Caco-2 (cell line): ENCODE data around the gene CEP63. TPM values are rescaled to one million over a fixed set of nuclear protein-coding genes. Genes with fewer than 3 reads are reported as not detected.

ENCODE experiments used
- BruUV-seq: library from RNA; stranded (reverse); fragments of 400-500 nt; replicated peaks from 2 replicates; lab custom pipeline; 2021; lab: Mats Ljungman, UMichigan
- CTCF ChIA-PET: fragments of 300-600 bp; sonication (Branson Sonifier 250); formaldehyde crosslinking; loops from one replicate; lab custom pipeline; 2022; ENCODE audit warnings: antibody characterized with exemption; lab: Charles Lee
- POLR2A ChIA-PET: fragments of 300-600 bp; sonication (Branson Sonifier 250); formaldehyde crosslinking; loops from one replicate; lab custom pipeline; 2022; ENCODE audit warnings: antibody characterized with exemption; lab: Charles Lee
- DNase-seq, 2 experiments: peaks; one replicate each; pipeline versions ENCODE4 v3.0.0 to v3.0.0-alpha.2; 2020 to 2022
- H3K27me3 ChIP-seq: replicated peaks from 2 replicates; pipeline ENCODE4 v1.6.0; 2011; ENCODE audit warnings: low read length; ENCODE audit not compliant: control insufficient read depth, insufficient read depth
- H3K36me3 ChIP-seq: 2 replicates; pipeline ENCODE4 v1.5.1; 2011; ENCODE audit warnings: low read length; ENCODE audit not compliant: control insufficient read depth, insufficient read depth
- H3K4me1 ChIP-seq: fragments of 250-450 bp; sonication (Bioruptor Pico); 2 replicates; pipeline ENCODE4 v1.5.1; 2020; ENCODE audit warnings: mild to moderate bottlenecking
- H3K4me3 ChIP-seq: 2 replicates; pipeline ENCODE4 v1.5.1; 2011; ENCODE audit warnings: low read depth, mild to moderate bottlenecking, control low read depth, low read length
- H3K9me3 ChIP-seq: fragments of 250-450 bp; sonication (Bioruptor Pico); 2 replicates; pipeline ENCODE4 v1.5.1; 2020; ENCODE audit warnings: mild to moderate bottlenecking, moderate library complexity
- H3K27ac Mint-ChIP-seq: one replicate; pipeline ENCODE4 v1.8.0; 2022; ENCODE audit warnings: mixed read lengths; ENCODE audit not compliant: unreplicated experiment
- H3K27me3 Mint-ChIP-seq: one replicate; pipeline ENCODE4 v1.8.0; 2022; ENCODE audit warnings: mixed read lengths; ENCODE audit not compliant: insufficient read depth, unreplicated experiment
- H3K36me3 Mint-ChIP-seq: one replicate; pipeline ENCODE4 v1.8.0; 2022; ENCODE audit warnings: mild to moderate bottlenecking, mixed read lengths; ENCODE audit not compliant: insufficient read depth, unreplicated experiment
- H3K4me1 Mint-ChIP-seq: one replicate; pipeline ENCODE4 v1.8.0; 2022; ENCODE audit warnings: low read depth, mixed read lengths; ENCODE audit not compliant: unreplicated experiment
- H3K4me3 Mint-ChIP-seq: one replicate; pipeline ENCODE4 v1.8.0; 2022; ENCODE audit warnings: mild to moderate bottlenecking, moderate library complexity, mixed read lengths; ENCODE audit not compliant: unreplicated experiment
- H3K9me3 Mint-ChIP-seq: one replicate; pipeline ENCODE4 v1.8.0; 2022; ENCODE audit warnings: mixed read lengths; ENCODE audit not compliant: unreplicated experiment
- intact Hi-C: fragments of 100-400 bp; cut with micrococcal nuclease; formaldehyde crosslinking; loops from one replicate; pipeline ENCODE4 v1.10.0; 2022; ENCODE audit not compliant: unreplicated experiment
- total RNA-seq: library from RNA; stranded (reverse); gene quantifications from 2 replicates; pipeline ENCODE4 v1.2.3, GENCODE V29; 2022
- TF ChIP-seq, protein P1 (sequence below), 2 experiments: fragments of 200-600 bp in 1 of 2; IDR thresholded peaks; 1 replicate in 1 of 2; 2 replicates in 1 of 2; pipeline versions ENCODE4 v1.5.1 to v1.8.0; 2011 to 2022; ENCODE audit warnings: antibody characterized with exemption in 1 of 2, control low read depth in 1 of 2, inconsistent platforms in 1 of 2, low read depth in 1 of 2, low read length in 1 of 2, mild to moderate bottlenecking in 1 of 2, moderate library complexity in 1 of 2; ENCODE audit not compliant: insufficient read depth in 1 of 2, severe bottlenecking in 1 of 2, unreplicated experiment in 1 of 2

Gene CEP63
- total RNA-seq, 1 experiment from 2014 or later: 21.9 TPM

DNA sequence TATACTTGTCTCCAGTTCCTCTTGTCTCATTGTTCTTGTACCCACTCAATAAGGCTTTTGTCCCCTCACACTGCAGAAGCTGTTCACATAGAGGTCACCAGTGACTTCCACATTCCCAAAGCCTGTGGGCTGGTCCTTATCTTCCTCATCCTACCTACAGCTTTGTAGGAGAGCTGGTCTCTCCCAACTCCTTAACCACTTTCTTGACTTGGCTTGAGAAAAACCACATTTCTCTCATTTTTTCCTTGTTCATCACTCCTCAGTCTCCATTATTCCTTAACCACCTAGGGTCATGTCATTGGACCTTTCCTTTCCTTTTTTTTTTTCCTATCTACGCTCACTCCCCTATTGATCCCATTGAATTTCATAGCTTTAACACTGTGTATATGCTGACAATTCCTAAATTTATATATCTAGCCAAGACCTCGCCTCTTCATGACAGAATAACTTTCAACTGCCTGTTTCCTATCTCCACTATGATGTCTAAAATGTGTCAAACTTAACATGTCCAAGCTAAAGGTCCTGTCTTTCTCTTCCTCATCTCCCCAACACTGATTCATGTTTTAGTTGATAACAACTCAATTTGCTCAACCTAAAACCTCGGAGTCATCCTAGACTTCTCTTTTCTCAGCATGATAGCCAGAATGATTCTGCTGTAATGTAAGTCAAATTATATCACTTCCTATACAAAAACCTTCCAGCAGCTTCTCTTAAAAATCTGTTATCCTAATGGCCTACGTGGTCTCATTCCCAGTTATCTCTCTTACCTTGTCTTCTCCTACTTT lies 49.5 kb downstream of the CEP63 start:
- no TSS peak for BruUV-seq
- no peaks in the 10 kb centered on the region for H3K4me1 Mint-ChIP-seq
- Histone ChIP-seq H3K4me1 (no peaks in the 10 kb centered on the region), H3K4me3 (no peak overlapping the region), H3K9me3 (no peaks in the 10 kb centered on the region), H3K36me3 (no peaks in the 10 kb centered on the region), H3K27me3 (no peaks in the 10 kb centered on the region)
- H3K27me3 Mint-ChIP-seq: no peaks in the 10 kb centered on the region
- CTCF ChIA-PET: no interaction called here
- H3K4me3 Mint-ChIP-seq: no peak overlapping the region
- no peak overlapping the region for H3K27ac Mint-ChIP-seq
- intact Hi-C loops: no loop called here
- TF ChIP-seq, protein P1, sequence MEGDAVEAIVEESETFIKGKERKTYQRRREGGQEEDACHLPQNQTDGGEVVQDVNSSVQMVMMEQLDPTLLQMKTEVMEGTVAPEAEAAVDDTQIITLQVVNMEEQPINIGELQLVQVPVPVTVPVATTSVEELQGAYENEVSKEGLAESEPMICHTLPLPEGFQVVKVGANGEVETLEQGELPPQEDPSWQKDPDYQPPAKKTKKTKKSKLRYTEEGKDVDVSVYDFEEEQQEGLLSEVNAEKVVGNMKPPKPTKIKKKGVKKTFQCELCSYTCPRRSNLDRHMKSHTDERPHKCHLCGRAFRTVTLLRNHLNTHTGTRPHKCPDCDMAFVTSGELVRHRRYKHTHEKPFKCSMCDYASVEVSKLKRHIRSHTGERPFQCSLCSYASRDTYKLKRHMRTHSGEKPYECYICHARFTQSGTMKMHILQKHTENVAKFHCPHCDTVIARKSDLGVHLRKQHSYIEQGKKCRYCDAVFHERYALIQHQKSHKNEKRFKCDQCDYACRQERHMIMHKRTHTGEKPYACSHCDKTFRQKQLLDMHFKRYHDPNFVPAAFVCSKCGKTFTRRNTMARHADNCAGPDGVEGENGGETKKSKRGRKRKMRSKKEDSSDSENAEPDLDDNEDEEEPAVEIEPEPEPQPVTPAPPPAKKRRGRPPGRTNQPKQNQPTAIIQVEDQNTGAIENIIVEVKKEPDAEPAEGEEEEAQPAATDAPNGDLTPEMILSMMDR (IDR thresholded peaks at IDR 0.05; ENCODE audit: insufficient read depth in 1 of 2, low read depth in 1 of 2, low read length in 1 of 2, severe bottlenecking in 1 of 2, unreplicated experiment in 1 of 2): no peak
- no peaks in the 10 kb centered on the region for H3K36me3 Mint-ChIP-seq
- H3K9me3 Mint-ChIP-seq: no peaks in the 10 kb centered on the region
- POLR2A ChIA-PET: no interaction called here
- no peak for DNase-seq

DNA sequence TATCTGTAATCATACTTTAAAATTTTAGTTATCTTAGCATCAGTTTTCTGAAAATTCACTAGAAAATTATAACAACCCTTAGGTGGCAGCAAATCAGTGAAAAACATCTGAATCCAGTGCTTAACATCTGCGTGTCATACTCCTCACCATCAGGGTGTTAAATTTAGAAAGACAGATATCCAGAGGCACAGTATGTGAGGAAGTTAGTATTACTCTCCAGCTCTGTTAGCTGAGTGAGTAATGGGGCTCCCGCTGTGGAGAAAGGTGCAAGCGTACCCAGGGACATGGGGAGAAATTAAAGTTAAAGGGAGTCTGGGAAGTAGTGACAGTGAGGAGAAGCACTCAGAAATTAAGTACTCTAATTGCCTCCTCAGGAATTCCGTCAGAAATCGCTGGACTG lies 50.9 kb downstream of the CEP63 start:
- H3K4me3 Mint-ChIP-seq: no peak overlapping the region
- no TSS peak for BruUV-seq

DNA sequence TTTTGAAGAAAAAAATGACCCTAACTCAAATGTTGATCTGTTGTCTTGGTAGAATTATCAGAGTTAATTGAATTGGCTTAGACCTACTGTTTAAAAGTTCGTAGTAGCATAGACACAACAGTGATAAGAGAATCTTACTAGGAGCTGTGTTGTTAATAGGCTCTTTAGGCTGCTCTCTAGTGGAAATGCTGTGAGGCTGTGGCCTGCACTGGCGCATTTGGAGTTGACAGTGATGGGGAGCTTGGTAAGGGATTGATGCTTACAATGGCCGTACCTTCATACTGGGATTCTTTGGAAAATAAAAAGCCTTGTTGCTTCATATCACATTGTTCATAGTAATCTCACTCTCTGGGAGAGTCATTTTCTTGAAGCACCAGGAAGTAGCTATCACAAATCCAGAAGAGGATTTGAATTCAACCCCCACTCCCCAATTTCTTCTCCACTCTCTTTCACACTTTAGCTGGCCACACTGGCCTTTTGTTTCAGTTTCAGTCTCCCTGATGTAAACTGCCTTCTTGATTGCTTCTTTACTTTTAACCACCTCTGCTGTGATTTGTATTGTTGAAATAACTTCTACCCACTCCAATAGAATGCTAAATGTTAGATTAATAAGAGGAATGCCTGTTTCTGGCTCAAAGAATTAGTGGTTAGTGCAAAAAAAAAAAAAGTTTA lies 56.6 kb downstream of the CEP63 start:
- H3K36me3 Mint-ChIP-seq: peaks cover 12% of the 10 kb centered on the region
- H3K4me1 Mint-ChIP-seq: no peaks in the 10 kb centered on the region
- POLR2A ChIA-PET: no interaction called here
- no peak overlapping the region for H3K4me3 Mint-ChIP-seq
- TF ChIP-seq, protein P1 (IDR thresholded peaks at IDR 0.05; ENCODE audit: insufficient read depth in 1 of 2, low read depth in 1 of 2, low read length in 1 of 2, severe bottlenecking in 1 of 2, unreplicated experiment in 1 of 2): no peak
- no peaks in the 10 kb centered on the region for H3K9me3 ChIP-seq
- CTCF ChIA-PET: interaction anchor here (1.1 kb wide), 1 partner anchor 68 kb away, joined by 4 read pairs; no protein-coding TSS in a partner anchor
- H3K27me3 Mint-ChIP-seq: no peaks in the 10 kb centered on the region
- DNase-seq: no peak
- no peaks in the 10 kb centered on the region for H3K27me3 ChIP-seq
- no peaks in the 10 kb centered on the region for H3K9me3 Mint-ChIP-seq
- H3K27ac Mint-ChIP-seq: no peak overlapping the region
- no peaks in the 10 kb centered on the region for H3K4me1 ChIP-seq
- no TSS peak for BruUV-seq
- no peaks in the 10 kb centered on the region for H3K36me3 ChIP-seq
- H3K4me3 ChIP-seq: no peak overlapping the region
- intact Hi-C loops: no loop called here

More for the DNA sequence above, 50.9 kb downstream of the CEP63 start:
- no peaks in the 10 kb centered on the region for H3K27me3 ChIP-seq
- DNase-seq: no peak
- no peak overlapping the region for H3K4me3 ChIP-seq
- no peaks in the 10 kb centered on the region for H3K36me3 Mint-ChIP-seq
- no peaks in the 10 kb centered on the region for H3K4me1 Mint-ChIP-seq
- ChIA-PET CTCF (interaction anchor here (0.5 kb wide), 1 partner anchor 870 kb away, joined by 3 read pairs; no protein-coding TSS in a partner anchor), POLR2A (no interaction called here)
- no peaks in the 10 kb centered on the region for H3K36me3 ChIP-seq
- H3K9me3 ChIP-seq: no peaks in the 10 kb centered on the region
- no peaks in the 10 kb centered on the region for H3K4me1 ChIP-seq
- intact Hi-C loops: no loop called here
- H3K9me3 Mint-ChIP-seq: no peaks in the 10 kb centered on the region
- TF ChIP-seq, protein P1 (IDR thresholded peaks at IDR 0.05; ENCODE audit: insufficient read depth in 1 of 2, low read depth in 1 of 2, low read length in 1 of 2, severe bottlenecking in 1 of 2, unreplicated experiment in 1 of 2): no peak
- no peak overlapping the region for H3K27ac Mint-ChIP-seq
- H3K27me3 Mint-ChIP-seq: no peaks in the 10 kb centered on the region
